Pulmonary artery endothelial cell (primary cell): ENCODE results near the gene RBMS3. TPM values are rescaled to one million over a fixed set of nuclear protein-coding genes. Genes with fewer than 3 reads are reported as not detected.

Experiments used
- DNase-seq: peaks from one replicate; pipeline ENCODE4 v3.0.0-alpha.2; 2011; ENCODE audit warnings: low read depth, low spot score
- total RNA-seq: library from RNA; depleted of rRNA; stranded (reverse); fragments of >200 nt; gene quantifications from 2 replicates; pipeline ENCODE4 v1.2.3, GENCODE V29; 2014

Gene RBMS3
- total RNA-seq, 1 donor from 2014 or later: 56.3 TPM

- DNase-seq: no peak
Measured at GRCh38 chr3:29275309-29275708, 5.6 kb upstream of the RBMS3 start.

DNA sequence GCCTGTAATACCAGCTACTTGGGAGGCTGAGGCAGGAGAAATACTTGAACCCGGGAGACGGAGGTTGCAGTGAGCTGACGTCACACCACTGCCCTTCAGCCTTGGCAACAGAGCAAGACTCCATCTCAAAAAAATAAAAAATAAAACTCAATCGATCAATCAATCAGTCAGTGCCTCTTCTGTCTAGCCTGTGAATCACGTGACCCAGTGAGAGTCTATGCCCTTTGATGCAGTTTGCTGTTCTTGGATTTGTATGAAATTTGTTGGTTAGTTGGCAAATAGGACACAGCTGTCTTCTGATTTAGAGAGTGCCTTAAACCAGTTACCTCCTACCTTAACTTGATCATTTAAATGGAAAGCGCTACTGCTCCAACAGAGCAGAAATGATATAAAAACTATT is 3.6 kb upstream of the RBMS3 start:
- no peak for DNase-seq

- DNase-seq: no peak
Measured at GRCh38 chr3:29279286-29279685, 1.6 kb upstream of the RBMS3 start.

- DNase-seq: no peak
Measured at GRCh38 chr3:29279806-29280205, 1.1 kb upstream of the RBMS3 start.

GRCh38 chr3:29281094-29281343 is 148 bp downstream of the RBMS3 start:
- no peak for DNase-seq

- DNase-seq: no peak
Measured at GRCh38 chr3:29281344-29282241, 722 bp downstream of the RBMS3 start.

DNA sequence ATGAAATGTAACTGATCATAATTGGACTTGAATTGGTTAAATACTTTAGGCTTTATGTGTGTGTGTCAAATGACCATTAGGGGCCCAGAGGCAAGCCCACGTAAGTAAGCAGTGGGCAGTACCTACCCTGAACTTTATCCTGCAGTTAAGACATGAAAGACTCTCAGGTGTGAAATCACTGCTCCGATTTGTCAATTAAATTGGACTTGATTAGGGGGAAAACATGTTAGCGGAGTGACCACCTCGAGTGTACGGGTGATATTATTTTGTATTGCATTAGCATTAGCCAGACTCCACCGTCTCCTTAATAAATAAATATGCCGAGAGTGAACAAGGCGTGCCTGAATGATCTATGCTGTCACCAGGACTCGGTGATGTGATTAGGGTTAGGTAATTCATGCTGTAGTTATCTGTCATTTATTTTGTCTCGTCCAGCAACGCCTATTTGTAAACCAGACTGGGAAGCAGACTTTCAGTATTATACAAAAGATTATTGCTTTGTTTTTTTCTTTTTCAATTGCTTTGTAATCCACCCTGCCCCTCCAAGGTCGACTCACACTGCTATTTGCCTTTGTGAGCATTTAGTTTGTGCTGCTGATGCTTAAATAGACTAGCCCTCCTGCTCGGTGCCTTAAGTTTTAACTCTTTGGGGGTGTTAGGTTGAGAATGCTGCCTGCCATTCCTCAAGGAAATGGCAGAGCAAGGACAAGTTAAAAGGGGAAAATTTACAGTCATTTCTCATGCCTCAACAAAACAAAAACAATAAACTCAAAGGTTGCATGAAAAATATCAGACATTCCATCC is 1.8 kb downstream of the RBMS3 start:
- peak; percentile 32 for DNase-seq

DNA sequence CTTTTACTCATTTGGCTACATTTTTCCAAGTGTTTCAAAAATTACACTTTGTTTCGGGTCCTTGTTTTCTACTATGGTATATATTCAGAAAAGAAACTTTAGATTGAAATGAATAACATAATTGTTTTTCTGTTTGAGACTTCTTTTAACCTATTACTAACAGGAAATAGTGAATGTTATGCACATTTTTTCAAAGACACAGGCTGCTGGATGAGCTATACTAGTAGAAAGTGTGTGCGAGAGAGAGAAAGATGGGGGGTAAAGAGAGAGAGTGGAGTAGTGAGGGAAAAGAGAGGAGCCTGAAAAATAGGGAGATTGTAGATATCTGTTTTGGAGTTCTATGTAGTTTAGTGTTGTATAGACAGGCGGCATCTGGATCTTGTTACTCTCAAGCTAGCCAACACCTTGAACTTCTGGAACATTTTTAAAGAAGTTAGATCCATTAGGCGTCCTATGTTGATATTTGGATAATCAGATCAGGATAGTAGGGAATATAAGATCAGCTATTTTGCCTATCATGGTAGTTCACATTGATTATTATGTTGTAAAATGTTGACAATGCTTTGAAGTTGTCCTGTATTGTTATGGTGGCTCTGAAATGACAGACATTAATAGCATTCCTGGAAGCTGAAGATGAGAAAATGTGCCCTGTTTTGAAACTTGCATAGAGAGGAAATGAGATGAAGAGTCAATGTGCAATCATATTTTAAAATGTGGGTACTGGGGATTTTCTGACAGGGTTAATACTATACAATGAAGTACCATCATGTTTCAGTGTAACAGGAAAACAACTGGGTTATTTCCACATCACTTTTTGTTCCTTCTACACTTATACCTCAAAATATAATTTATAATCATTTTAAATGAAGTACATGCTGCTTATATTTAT is 2.6 kb downstream of the RBMS3 start:
- no peak for DNase-seq

GRCh38 chr3:29284497-29284896 is 3.6 kb downstream of the RBMS3 start:
- no peak for DNase-seq

DNA sequence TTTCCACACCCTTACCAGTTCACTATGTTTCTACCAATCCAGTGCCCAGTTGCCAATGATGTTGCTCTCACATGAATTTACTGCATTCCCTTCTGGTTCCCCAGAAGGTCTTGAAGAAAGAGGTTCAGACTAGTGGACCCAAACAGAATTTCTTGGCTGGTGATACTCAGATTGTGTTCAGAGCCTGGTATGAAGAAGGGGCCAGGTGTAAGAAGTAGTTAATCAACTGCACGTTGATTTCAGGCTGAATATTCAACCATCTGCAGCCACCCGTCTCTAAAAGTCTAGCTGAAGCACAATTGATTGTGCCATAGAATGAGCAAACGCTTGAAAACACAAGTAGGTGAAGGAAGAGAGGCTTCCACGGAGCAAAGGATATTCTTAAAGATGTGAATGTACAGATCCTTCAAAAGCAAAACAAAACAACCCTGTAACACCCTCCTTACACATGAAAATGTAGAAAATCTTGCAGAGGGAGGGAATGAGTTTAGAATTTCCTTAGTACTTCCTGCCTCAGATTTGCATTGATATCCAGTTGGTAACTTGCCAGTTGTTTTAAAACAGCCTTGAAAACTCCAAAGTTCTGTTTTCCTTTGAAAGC is 4.7 kb downstream of the RBMS3 start:
- no peak for DNase-seq

DNA sequence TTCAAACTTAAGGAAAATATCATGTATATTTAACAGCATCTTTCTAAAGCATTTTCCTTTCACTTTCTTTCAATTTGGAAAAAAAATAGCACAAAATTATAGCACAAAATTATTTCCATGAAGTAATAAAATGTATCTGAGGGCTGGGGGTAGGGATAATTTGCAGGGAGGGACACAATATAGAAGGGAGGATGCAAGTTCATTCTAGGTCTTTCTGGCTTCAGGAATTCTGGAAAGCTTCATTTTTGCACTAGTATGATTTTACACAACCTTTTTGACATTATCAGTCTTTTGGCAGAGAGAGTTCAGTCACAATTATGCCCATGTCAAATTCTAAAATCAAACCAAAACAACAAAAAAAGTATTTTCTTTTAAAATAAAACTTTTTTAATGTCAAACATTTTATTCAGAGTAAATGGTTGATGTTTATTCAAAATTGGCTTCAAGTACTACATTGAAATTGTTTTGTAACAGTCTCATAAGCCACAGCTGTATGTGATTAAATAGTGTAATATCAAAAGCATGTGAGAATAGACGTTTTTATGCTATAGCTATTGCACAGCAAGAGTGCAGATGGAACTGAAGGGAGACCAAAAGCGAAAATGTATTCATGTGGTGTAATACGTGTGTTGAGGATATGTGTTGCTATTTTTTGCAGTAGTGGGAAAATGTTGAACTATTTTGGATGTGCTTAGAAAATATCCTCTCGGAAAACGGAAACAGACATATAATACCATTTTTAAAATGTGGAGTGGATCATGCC is 5.8 kb downstream of the RBMS3 start:
- no peak for DNase-seq

DNA sequence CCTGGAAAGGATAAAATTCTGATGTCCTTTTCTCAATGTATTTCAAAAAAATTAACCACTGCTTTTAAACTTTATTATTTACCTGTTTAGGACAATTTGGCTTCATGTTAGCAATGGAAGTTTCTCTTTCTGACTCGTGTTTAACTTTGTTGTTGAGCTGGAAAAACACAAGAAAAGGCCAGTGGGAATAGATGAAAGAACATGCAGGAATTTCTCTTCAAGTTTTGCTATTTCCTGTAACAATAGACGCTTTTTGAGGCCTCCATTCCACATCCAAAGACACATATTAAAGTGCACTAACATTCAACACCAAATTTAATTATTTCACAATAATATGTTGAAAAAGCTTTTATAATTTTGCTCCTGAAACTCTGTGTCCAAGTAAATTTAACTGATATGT is 9.7 kb downstream of the RBMS3 start:
- DNase-seq: no peak

GRCh38 chr3:29291260-29291981 is 10.6 kb downstream of the RBMS3 start:
- no peak for DNase-seq

DNA sequence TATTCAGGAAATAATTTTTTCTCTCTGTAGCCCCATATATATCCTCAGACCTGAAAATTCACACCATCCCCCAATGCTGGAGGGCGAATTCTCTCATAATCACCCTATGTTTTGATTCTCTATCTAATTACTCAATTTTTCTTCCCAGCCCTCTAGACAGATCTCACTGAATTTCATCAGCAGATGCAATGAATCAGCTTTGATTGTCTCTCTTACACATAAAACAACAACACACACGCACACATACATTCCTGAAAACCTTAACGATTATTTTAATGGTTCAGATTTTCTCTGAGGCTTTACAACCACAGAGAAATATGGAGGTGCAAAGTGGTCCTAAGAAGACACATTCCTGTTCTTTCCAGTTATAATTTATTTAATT is 11.1 kb downstream of the RBMS3 start:
- no peak for DNase-seq

GRCh38 chr3:29293421-29293820 is 12.6 kb downstream of the RBMS3 start:
- DNase-seq: no peak

DNA sequence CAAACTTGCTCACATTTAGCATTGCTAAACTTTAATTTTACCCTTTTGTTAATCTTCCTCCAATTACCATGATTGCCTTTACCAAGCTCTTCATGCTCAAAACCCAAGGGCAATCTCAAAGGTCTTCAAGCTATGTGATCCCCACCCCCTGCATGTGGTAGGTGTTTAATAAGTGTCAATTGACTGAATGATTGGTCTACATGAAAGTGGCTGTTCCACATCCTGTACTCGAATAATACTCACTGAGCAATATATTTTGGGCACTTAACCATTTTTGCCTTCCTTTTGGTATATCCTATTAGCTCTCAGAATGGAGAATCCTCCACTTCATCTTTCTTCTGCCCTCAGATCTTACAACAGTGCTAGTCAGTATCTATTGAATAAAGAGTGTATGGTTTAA is 17.1 kb downstream of the RBMS3 start:
- DNase-seq: no peak

DNA sequence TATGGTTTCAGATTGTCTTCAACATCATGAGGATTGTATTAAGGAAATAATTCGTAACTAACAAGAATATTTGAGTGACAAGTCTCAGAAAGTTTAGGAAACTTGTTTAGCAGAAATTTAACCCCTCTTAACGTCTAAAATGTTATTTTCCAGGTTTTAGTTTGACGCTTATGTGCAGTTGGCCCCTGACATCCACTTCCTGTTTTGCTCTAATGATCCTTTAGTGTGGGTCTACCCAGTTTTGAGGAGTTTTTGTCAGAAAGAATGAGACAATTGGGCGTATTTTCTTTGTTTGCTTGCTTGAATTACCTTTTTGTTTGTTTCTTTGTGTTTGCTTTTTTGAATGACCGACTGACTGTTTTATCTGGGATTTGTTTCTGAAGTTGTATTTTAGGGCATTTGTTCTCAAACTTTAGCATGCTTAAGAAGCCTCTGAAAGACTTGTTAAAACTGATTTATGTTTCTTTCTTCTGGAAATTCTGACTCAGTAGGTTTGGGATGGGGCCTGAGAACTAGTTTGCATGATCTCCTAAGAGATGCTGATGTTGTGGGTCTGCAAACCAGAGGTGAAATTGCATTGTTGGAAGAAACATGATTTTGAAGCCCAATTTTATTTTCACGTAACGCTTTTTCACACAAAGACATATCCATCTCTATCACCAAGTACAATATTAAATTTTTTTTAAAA is 20.6 kb downstream of the RBMS3 start:
- DNase-seq: no peak

GRCh38 chr3:29302619-29303018 is 21.7 kb downstream of the RBMS3 start:
- DNase-seq: no peak

- DNase-seq: no peak
Measured at GRCh38 chr3:29307295-29307694, 26.4 kb downstream of the RBMS3 start.

DNA sequence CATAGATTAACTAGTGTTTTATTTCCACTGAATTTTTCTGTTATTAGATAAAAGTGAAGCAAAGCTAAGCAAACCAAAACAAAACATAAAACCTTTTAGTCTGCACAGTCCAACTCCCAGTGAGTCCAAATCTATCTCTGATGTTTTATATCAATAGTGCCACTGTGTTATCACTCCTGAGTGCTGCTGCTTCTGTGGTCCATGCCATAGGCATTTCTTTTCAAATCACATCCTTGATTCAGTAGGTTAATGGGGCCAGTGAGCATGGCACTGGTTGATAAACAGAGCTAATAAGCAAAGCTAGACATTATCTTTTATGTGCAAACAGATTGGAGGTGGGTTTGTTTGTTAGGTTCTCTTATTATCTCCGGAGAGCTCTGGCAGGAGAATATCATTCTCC is 30.0 kb downstream of the RBMS3 start:
- no peak for DNase-seq
